Neural crest cell (in vitro differentiated cells): ENCODE measurements around the gene ATOH7. TPM values are rescaled to one million over a fixed set of nuclear protein-coding genes. Genes with fewer than 3 reads are reported as not detected.

Source experiments
- DNase-seq: peaks from one replicate; pipeline ENCODE4 v3.0.0; 2021; ENCODE audit warnings: low read depth, mixed read lengths, low spot score
- H3K27ac Mint-ChIP-seq: one replicate; pipeline ENCODE4 v1.8.0; 2021; ENCODE audit warnings: mild to moderate bottlenecking, mixed read lengths; ENCODE audit not compliant: unreplicated experiment
- H3K27me3 Mint-ChIP-seq: 2 replicates; pipeline ENCODE4 v1.8.0; 2021; ENCODE audit warnings: low read depth, mild to moderate bottlenecking, mixed read lengths
- H3K36me3 Mint-ChIP-seq: 2 replicates; pipeline ENCODE4 v1.8.0; 2021; ENCODE audit warnings: low read depth, mild to moderate bottlenecking, mixed read lengths
- H3K4me1 Mint-ChIP-seq: 2 replicates; pipeline ENCODE4 v1.8.0; 2021; ENCODE audit warnings: mixed read lengths
- H3K4me3 Mint-ChIP-seq: one replicate; pipeline ENCODE4 v1.8.0; 2021; ENCODE audit warnings: mild to moderate bottlenecking, mixed read lengths
- H3K9me3 Mint-ChIP-seq: 2 replicates; pipeline ENCODE4 v1.8.0; 2021; ENCODE audit warnings: mixed read lengths
- CTCF ChIP-seq: fragments of 200-600 bp; sonication (generic); conservative IDR thresholded peaks from 2 replicates; pipeline ENCODE4 v1.5.0; 2021; ENCODE audit warnings: antibody characterized with exemption, mild to moderate bottlenecking
- total RNA-seq: library from RNA; stranded (reverse); gene quantifications from 2 replicates; pipeline ENCODE4 v1.2.1, GENCODE V29; 2021

ATOH7 gene
- total RNA-seq, 1 donor from 2014 or later: 0.84 TPM

GRCh38 chr10:68223535-68224165 lies 8.3 kb downstream of the ATOH7 start:
- no peak for DNase-seq
- H3K27ac Mint-ChIP-seq: no peak overlapping the region
- no peak overlapping the region for H3K4me3 Mint-ChIP-seq
- no peaks in the 10 kb centered on the region for H3K27me3 Mint-ChIP-seq
- no peaks in the 10 kb centered on the region for H3K4me1 Mint-ChIP-seq
- H3K9me3 Mint-ChIP-seq: no peaks in the 10 kb centered on the region
- H3K36me3 Mint-ChIP-seq: no peaks in the 10 kb centered on the region
- no peak for TF ChIP-seq CTCF

- Mint-ChIP-seq H3K9me3 (no peaks in the 10 kb centered on the region), H3K36me3 (no peaks in the 10 kb centered on the region), H3K4me1 (no peaks in the 10 kb centered on the region), H3K27ac (no peak overlapping the region), H3K27me3 (no peaks in the 10 kb centered on the region), H3K4me3 (no peak overlapping the region)
- TF ChIP-seq CTCF: no peak
- DNase-seq: no peak
These were observed 9.5 kb downstream of the ATOH7 start for GRCh38 chr10:68222391-68222790.

GRCh38 chr10:68221196-68221595 lies 10.7 kb downstream of the ATOH7 start:
- no peak overlapping the region for H3K27ac Mint-ChIP-seq
- no peak overlapping the region for H3K4me3 Mint-ChIP-seq
- TF ChIP-seq CTCF: no peak
- no peaks in the 10 kb centered on the region for H3K27me3 Mint-ChIP-seq
- no peaks in the 10 kb centered on the region for H3K4me1 Mint-ChIP-seq
- H3K9me3 Mint-ChIP-seq: no peaks in the 10 kb centered on the region
- H3K36me3 Mint-ChIP-seq: no peaks in the 10 kb centered on the region
- no peak for DNase-seq

GRCh38 chr10:68218786-68219185 lies 13.1 kb downstream of the ATOH7 start:
- Mint-ChIP-seq H3K27me3 (no peaks in the 10 kb centered on the region), H3K36me3 (no peaks in the 10 kb centered on the region), H3K27ac (no peak overlapping the region), H3K9me3 (no peaks in the 10 kb centered on the region), H3K4me1 (no peaks in the 10 kb centered on the region), H3K4me3 (no peak overlapping the region)
- no peak for TF ChIP-seq CTCF
- no peak for DNase-seq

GRCh38 chr10:68212721-68213352 lies 19.1 kb downstream of the ATOH7 start:
- no peaks in the 10 kb centered on the region for H3K36me3 Mint-ChIP-seq
- TF ChIP-seq CTCF: peak; percentile 73
- DNase-seq: no peak
- H3K4me1 Mint-ChIP-seq: no peaks in the 10 kb centered on the region
- no peak overlapping the region for H3K27ac Mint-ChIP-seq
- H3K4me3 Mint-ChIP-seq: no peak overlapping the region
- H3K27me3 Mint-ChIP-seq: peaks cover 6% of the 10 kb centered on the region
- no peaks in the 10 kb centered on the region for H3K9me3 Mint-ChIP-seq
